Stomach (tissue), 4 donors: ENCODE results near the gene CDK19.

Experiments
- CTCF ChIP-seq, 7 experiments: fragments of 450-650 bp in 4 of 7; fragments of 200-600 bp in 3 of 7; sonication (generic) in 3 of 7; IDR thresholded peaks; one replicate each; pipeline ENCODE4 v1.5.1; 2016 to 2019; ENCODE audit warnings: antibody characterized with exemption in 7 of 7, control low read depth in 2 of 7, mild to moderate bottlenecking in 1 of 7
- POLR2A ChIP-seq, 4 donors: fragments of 450-650 bp; IDR thresholded peaks; one replicate each; pipeline ENCODE4 v1.6.1; 2016; ENCODE audit warnings: antibody characterized with exemption in 4 of 4, control low read depth in 2 of 4, mild to moderate bottlenecking in 1 of 4, moderate library complexity in 1 of 4
- POLR2AphosphoS5 ChIP-seq, 3 donors: sonication (generic); formaldehyde crosslinking; IDR thresholded peaks; one replicate each; pipeline ENCODE4 v1.6.1; 2016; ENCODE audit warnings: antibody characterized with exemption in 3 of 3

- TF ChIP-seq CTCF (IDR thresholded peaks at IDR 0.05) = no peak
- no peak for TF ChIP-seq POLR2A (IDR thresholded peaks at IDR 0.05)
- no peak for TF ChIP-seq POLR2AphosphoS5 (IDR thresholded peaks at IDR 0.05)
These were observed 165.6 kb downstream of the CDK19 start for GRCh38 chr6:110649704-110650103.
